ENCODE data around the gene MAPKBP1. TPM values are rescaled to one million over a fixed set of nuclear protein-coding genes. Genes with fewer than 3 reads are reported as not detected.

The MAPKBP1 gene
- total and polyA plus RNA-seq, 2 of the 4 experiments (the other 2 are of a cell fraction), result 12.5 to 15.3 TPM

- in situ Hi-C loops (cut with MboI; ENCODE audit: low sequenced_read_pairs), result no loop called here
Observed at GRCh38 chr15:41862515-41863116, 88.3 kb downstream of the MAPKBP1 start.

More at GRCh38 chr15:41862515-41863116, 88.3 kb downstream of the MAPKBP1 start:
- no peak overlapping the region for H4K91ac ChIP-seq (ENCODE audit: insufficient read depth, low read depth, low read length)
- no peaks in the 10 kb centered on the region for H3K79me1 ChIP-seq (ENCODE audit: low read depth in 1 of 2, low read length in 2 of 2)
- H4K20me1 ChIP-seq (ENCODE audit: insufficient read depth, low read length), result no peaks in the 10 kb centered on the region
- H3K4me3 ChIP-seq (ENCODE audit: insufficient read depth, low read depth, low read length), result no peak overlapping the region
- dilution Hi-C loops (cut with HindIII; ENCODE audit: low sequenced_read_pairs, unreplicated experiment), result no loop called here
- WGBS, 2 experiments (ENCODE audit: extremely low coverage in 2 of 2, insufficient read length in 1 of 2), result 82% methylated on average over 14 of the region's 19 CpGs; no CpG with 5 or more reads in 1 of the 2 experiments
- H3K18ac ChIP-seq (ENCODE audit: low read depth, low read length), result no peak overlapping the region
- no peak overlapping the region for H4K5ac ChIP-seq (ENCODE audit: low read depth, low read length)
- ChIA-PET CTCF (interaction anchor here (1.5 kb wide), 1 partner anchor 14 kb away, joined by 4 read pairs; no protein-coding TSS in a partner anchor), POLR2A (ENCODE audit: unreplicated experiment) (no interaction called here)
- H3K27ac ChIP-seq (ENCODE audit: insufficient read depth, low read length), result no peak overlapping the region
- DNase-seq (no peak), ATAC-seq (ENCODE audit: low read depth) (no peak)
- no peak for TF ChIP-seq RFX5 (IDR thresholded peaks at IDR 0.05; ENCODE audit: low read depth, low read length)
- TF ChIP-seq POLR2A (IDR thresholded peaks at IDR 0.05; ENCODE audit: low read depth, low read length), result no peak
- TF ChIP-seq MXI1 (IDR thresholded peaks at IDR 0.05; ENCODE audit: borderline replicate concordance, low read depth, low read length), result no peak
- TF ChIP-seq CHD1 (IDR thresholded peaks at IDR 0.05; ENCODE audit: low read depth, low read length), result no peak
- no peak for TF ChIP-seq MAZ (IDR thresholded peaks at IDR 0.05; ENCODE audit: borderline replicate concordance, low read depth, low read length)
- TF ChIP-seq USF2 (IDR thresholded peaks at IDR 0.05; ENCODE audit: low read depth, low read length), result no peak
- no peak for TF ChIP-seq SMC3 (IDR thresholded peaks at IDR 0.05; ENCODE audit: low read depth, low read length)
- no peak for TF ChIP-seq NFE2L2 (IDR thresholded peaks at IDR 0.05; ENCODE audit: low read depth, low read length)
- no peak for TF ChIP-seq FOS (IDR thresholded peaks at IDR 0.05; ENCODE audit: low read depth, low read length)
- no peak for TF ChIP-seq ELK1 (IDR thresholded peaks at IDR 0.05; ENCODE audit: borderline replicate concordance, low read depth, low read length)
- TF ChIP-seq CEBPB (IDR thresholded peaks at IDR 0.05; ENCODE audit: low read depth, low read length), result no peak
- no peak for TF ChIP-seq BHLHE40 (IDR thresholded peaks at IDR 0.05; ENCODE audit: low read depth, low read length)
- no peak for TF ChIP-seq MAFK (IDR thresholded peaks at IDR 0.05; ENCODE audit: low read depth, low read length)
- no peak for TF ChIP-seq RCOR1 (IDR thresholded peaks at IDR 0.05; ENCODE audit: insufficient replicate concordance, low read length)
- no peak overlapping the region for H2BK120ac ChIP-seq (ENCODE audit: low read depth, low read length)
- H4K8ac ChIP-seq (ENCODE audit: low read depth in 2 of 2, low read length in 2 of 2), result no peak overlapping the region
- H3K4me1 ChIP-seq (ENCODE audit: control insufficient read depth, insufficient read depth, low read length), result no peaks in the 10 kb centered on the region
- no peak overlapping the region for H2BK15ac ChIP-seq (ENCODE audit: low read depth, low read length)
- H3K9me3 ChIP-seq (ENCODE audit: control insufficient read depth, insufficient read depth, low read length), result no peaks in the 10 kb centered on the region
- no peak overlapping the region for H2BK5ac ChIP-seq (ENCODE audit: low read depth, low read length, poor library complexity, severe bottlenecking)
- no TSS peak for BruUV-seq (replicated peaks)
- no peak overlapping the region for H2AK5ac ChIP-seq (ENCODE audit: low read depth, low read length)
- H3K27me3 ChIP-seq (ENCODE audit: control insufficient read depth, insufficient read depth, low read length), result peaks cover 27% of the 10 kb centered on the region
- no peak overlapping the region for H2BK20ac ChIP-seq (ENCODE audit: low read depth, low read length)
- no peak overlapping the region for H3K23ac ChIP-seq (ENCODE audit: low read depth, low read length)
- H3K4ac ChIP-seq (ENCODE audit: low read depth, low read length), result no peak overlapping the region
- H3K14ac ChIP-seq (replicated peaks; ENCODE audit: low read depth, low read length), result no peak overlapping the region
- H2AFZ ChIP-seq (replicated peaks; ENCODE audit: low read length, poor library complexity), result no peak overlapping the region
- no peak overlapping the region for H3K56ac ChIP-seq (ENCODE audit: extremely low read depth, insufficient read depth, low read length)
- H2AK9ac ChIP-seq (replicated peaks; ENCODE audit: low read depth, low read length, poor library complexity), result no peak overlapping the region
- no peaks in the 10 kb centered on the region for H3K36me3 ChIP-seq (ENCODE audit: control insufficient read depth, insufficient read depth, low read length)
- H3K4me2 ChIP-seq (ENCODE audit: low read depth, low read length), result no peak overlapping the region
- intact Hi-C loops (cut with micrococcal nuclease), result no loop called here
- no peaks in the 10 kb centered on the region for H3K9me1 ChIP-seq (ENCODE audit: insufficient read depth, low read length)
- no peak overlapping the region for H3K9ac ChIP-seq (ENCODE audit: low read depth, low read length)
